OCI-LY7 (cell line): ENCODE measurements around the gene ZMYND11.

Experiments
- EZH2phosphoT487 ChIP-seq: fragments of 200-600 bp; sonication (generic); IDR thresholded peaks from 2 replicates; pipeline ENCODE4 v1.6.1; 2018; ENCODE audit warnings: low read depth, borderline replicate concordance, mild to moderate bottlenecking, mixed run types, antibody characterized with exemption, low read length, moderate library complexity, mixed read lengths
- TF ChIP-seq, protein P1 (sequence below): fragments of 200-600 bp; sonication (generic); conservative IDR thresholded peaks from 2 replicates; pipeline ENCODE4 v1.5.1; 2014; ENCODE audit warnings: mild to moderate bottlenecking, antibody characterized with exemption, low read length, moderate library complexity, mixed read lengths

DNA sequence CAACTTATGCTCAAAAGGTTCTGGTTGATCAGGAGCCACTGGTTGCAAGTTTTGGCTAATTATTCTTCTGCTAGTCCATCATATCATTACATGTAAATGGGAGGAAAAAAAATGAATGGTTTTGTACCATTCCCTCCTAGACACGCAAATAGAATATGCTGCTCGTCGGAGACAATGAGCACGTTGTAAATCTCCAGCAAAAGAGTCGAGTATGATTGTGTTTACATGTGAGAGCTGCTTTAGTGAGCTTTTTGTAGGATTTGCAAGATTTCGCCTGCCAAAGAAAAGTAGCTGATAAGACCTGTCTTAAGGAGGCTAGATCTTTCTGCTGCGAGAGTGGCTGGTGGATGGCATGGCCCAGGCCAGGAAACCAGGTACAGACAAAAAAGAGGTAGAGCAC is 109.0 kb downstream of the ZMYND11 start:
- TF ChIP-seq, protein P1, sequence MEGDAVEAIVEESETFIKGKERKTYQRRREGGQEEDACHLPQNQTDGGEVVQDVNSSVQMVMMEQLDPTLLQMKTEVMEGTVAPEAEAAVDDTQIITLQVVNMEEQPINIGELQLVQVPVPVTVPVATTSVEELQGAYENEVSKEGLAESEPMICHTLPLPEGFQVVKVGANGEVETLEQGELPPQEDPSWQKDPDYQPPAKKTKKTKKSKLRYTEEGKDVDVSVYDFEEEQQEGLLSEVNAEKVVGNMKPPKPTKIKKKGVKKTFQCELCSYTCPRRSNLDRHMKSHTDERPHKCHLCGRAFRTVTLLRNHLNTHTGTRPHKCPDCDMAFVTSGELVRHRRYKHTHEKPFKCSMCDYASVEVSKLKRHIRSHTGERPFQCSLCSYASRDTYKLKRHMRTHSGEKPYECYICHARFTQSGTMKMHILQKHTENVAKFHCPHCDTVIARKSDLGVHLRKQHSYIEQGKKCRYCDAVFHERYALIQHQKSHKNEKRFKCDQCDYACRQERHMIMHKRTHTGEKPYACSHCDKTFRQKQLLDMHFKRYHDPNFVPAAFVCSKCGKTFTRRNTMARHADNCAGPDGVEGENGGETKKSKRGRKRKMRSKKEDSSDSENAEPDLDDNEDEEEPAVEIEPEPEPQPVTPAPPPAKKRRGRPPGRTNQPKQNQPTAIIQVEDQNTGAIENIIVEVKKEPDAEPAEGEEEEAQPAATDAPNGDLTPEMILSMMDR, result no peak
- no peak for TF ChIP-seq EZH2phosphoT487
